Left renal pelvis (tissue), 4 donors: ENCODE measurements around the gene NHS. TPM values are rescaled to one million over a fixed set of nuclear protein-coding genes. Genes with fewer than 3 reads are reported as not detected.
"Not testable (repeated sequence)": the region's sequence is repeated elsewhere in the genome, so short reads cannot be mapped to it uniquely, and the experiment has no call there.

Source experiments
- DNase-seq, 4 donors: peaks; one replicate each; pipeline ENCODE4 v3.0.0-alpha.2; 2013; ENCODE audit warnings: low read depth in 4 of 4, low spot score in 3 of 4
- polyA plus RNA-seq, 4 donors: library from polyadenylated mRNA; unstranded; fragments of 120-200 nt; gene quantifications; one replicate each; pipeline ENCODE4 v1.2.1, GENCODE V29; 2013; ENCODE audit not compliant: insufficient read length in 4 of 4

The NHS gene
- polyA plus RNA-seq, 4 donors = 15.5 to 20.0 (median 19.0) TPM

DNA sequence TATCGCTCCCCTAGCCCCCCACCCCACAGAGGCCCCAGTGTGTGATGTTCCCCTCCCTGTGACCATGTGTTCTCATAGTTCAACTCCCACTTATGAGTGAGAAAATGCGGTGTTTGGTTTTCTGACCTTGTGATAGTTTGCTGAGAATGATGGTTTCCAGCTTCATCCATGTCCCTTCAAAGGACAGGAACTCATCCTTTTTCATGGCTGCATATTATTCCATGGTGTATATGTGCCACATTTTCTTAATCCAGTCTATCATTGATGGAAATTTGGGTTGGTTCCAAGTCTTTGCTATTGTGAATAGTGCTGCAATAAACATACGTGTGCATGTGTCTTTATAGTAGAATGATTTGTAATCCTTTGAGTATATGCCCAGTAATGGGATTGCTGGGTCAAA is 193.8 kb downstream of the NHS start:
- not testable (repeated sequence) for DNase-seq

DNA sequence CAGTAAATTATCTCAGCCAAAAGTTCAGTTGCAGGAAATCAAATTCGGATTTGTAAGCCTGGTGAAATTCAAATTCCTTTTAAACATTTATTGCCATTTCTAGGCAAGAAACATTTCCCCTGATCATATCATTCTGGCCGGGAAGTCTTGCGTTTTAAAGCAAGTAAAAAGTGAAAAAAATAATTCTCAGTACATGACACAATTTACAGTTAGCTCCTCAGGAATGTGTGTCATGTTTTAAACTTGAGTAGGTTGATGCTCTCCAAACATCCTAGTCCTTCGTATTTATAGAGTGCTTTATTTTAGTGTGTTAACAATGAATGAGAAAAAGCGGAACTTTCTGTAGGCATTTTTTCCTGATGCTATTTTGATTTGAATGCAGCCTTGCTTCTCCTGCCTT is 204.0 kb downstream of the NHS start:
- no peak for DNase-seq

DNA sequence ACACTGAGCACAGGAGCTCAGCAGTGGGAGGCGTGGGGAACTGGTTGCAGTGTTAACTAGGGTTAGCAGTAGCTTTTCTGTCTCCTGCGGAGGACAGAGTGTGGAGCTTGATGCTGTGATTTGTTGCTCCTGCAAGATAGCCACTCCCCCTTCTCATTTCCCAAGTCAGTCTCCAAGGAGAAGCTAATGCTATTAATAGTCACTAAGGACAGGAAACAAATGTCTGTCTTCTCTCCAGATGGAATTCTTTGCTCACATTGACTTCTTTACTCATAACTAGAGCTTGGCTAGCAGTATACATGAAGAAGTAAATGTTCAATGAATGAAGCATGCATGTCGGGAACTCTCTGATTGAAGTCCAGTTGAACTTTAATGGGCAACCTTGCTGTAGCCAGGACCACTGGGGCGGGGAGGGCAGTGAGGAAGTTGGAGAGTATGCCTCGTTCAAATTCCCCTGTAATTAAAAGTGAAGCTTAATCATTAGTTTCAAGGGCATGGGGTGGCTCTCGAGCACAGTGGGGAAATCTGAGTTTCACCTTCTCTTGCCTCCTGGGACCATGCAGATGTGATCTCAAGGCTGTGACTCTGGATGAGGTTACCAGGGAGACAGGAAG is 205.6 kb downstream of the NHS start:
- peak in 2 of 4 donors; percentile 35 to 44 for DNase-seq

DNA sequence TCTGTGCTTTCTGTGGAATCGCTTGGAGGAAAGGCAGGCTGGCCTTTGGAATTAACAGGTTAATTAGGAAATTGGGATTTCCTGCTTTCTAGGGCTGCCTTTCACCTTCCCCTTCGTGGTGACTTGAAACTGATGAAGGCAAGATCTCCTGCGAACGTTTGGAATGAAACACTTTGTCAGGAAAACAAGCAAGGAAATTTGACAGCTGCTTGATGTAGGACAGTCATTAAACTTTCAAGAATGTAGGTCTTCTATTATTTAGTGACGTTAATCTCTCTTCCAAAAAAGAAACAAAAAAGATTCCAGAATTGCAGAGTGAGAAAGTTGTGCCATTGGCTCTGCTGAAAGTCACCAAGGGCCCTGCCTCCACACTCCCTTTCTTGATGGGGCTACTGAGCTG is 206.6 kb downstream of the NHS start:
- no peak for DNase-seq

DNA sequence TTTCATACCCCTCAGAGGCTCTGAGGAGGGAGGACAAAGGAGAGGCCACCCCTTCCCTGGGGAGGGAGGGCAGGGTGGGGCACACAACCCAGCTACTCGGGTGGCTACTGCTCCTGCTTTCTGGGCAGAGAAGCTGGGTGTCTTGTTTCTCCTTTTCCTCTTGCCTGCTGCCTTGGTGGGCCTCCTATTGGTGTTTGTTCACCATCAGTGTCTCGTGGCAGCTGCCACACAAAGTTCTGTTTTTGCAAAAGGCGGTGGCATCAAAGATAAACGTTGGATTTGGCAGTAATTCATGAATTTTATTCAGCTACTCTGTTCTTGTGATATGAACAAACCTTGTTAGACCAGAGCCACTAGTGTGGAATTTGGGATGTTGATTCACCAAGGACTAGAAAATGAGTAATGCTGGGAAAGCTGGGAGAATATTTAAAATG is 209.3 kb downstream of the NHS start:
- no peak for DNase-seq

DNA sequence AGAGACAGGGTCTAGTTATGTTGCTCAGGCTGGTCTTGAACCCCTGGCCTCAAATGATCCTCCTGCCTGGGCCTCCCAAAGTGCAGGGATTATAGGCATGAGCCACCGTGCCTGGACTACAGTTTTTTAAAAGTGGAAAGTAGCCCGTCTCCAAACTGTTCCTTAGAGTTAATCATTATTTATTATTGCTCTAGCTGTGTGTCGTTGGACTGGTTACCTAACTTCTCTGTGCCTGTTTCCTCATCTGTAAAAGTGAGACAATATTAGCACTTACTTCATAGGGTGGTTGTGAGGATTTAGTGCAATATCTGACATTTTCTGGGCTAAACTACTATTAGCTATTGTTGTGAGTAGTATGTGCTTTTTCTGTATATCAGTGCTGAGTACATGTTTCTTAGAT is 210.0 kb downstream of the NHS start:
- DNase-seq = no peak

DNA sequence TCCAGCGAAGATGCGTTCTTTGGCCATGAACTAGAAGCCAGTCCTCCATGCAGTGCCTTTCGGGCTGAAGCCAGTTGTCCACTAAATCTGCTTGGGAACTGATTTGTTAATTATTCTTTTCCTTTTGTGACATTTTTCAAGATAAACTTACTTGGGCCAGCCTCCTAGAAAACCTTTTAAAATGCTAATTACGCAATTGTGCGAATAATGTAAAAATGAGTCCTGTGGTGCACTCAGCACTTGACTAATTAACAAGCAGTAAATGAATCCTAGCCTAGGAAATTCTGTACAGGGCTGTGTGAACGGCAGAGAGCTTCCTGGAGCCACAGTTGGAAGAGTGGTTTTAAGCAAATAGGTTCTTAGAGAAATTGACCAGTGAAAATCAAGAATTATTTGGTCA is 212.4 kb downstream of the NHS start:
- DNase-seq = no peak

DNA sequence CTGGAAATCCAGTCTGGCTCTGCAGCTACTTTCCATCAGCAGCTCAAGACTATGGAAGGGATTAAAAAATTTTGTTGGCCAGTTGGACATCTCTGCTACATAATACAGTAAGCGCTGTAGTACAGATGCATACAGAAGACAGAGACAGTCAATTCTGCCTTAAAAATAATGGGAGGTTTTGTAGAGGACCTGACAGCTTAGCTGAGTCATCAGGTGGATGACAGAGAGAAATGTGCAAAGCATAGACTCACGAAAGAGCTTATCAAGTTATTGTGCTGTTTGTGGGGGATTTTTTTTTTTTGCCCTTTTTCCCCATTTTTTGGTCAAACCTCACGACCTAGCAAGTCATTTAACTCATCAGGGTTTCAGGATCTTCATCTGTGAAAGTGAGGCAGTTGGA is 213.3 kb downstream of the NHS start:
- no peak for DNase-seq

DNA sequence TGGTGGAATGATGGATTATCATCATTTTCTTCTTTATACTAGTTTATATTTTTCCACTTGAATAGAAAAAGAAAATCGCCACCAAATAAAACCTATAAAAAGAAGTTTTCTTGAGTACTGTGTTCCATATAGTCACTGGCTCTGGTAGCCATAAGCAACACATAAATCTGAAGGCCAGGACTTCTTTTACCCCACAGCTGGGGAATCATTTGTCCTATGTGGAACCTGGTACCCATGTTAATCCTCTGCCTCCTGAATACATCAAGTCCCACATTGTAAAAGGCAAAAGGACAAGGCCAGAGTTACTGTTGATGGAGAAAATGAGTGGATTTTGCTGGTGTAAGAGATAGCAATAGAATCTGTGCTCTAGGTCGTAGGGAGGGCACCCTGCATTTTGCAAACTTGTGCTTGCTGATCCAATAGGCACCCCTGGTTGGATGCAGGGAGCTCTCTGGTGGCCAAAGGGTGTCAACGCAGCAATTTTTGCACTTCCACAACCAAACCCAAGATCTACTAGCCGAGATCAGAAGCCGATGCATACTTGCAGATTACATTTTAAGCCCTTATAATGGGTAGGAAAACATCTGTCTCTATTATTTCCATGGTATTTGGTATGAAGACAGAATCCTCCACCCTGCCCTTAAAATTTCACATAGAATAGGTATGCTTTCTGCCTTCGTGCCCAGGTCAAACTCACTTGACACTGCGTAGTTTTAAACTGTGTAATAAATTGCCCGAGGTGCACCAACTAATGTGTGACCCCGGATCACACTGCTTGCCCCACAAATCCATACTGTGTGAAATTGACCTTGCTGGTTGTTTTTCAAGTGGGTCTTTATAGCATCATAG is 216.1 kb downstream of the NHS start:
- no peak for DNase-seq

DNA sequence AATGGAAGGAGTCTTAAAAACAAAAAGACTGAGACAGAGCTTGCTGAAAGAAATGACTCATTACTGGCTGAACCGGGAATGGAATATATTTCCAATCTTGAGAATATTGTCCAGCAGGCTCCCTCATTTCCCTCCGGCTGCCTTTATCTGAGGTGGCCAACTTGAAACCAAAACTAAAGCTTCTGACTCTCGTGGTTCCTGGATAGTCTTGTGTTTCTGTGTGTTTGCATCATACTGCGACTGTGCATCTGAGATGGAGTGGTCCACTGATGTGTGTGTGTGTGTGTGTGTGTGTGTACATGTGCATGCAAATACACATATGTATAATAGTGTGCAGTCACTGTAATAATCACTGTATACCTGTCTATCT is 216.7 kb downstream of the NHS start:
- no peak for DNase-seq

DNA sequence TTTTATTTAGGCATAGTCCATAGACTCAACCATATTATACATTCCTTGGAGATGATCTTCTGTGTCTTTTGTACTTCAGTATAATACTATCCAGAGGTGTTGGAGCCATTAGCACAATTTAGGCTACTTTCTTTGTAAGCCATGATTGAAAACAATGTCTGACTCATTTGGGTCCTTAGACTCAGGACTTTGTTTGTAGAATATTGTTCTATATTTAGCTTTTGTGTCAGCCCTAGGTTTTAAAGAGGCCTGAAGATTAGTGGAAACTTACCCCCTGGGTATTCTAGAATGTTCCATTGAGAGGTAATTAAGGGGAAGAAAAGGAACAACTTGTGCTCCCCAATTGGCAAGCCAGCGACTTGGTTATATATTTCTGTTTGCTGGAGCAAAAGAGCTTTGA is 217.1 kb downstream of the NHS start:
- no peak for DNase-seq

DNA sequence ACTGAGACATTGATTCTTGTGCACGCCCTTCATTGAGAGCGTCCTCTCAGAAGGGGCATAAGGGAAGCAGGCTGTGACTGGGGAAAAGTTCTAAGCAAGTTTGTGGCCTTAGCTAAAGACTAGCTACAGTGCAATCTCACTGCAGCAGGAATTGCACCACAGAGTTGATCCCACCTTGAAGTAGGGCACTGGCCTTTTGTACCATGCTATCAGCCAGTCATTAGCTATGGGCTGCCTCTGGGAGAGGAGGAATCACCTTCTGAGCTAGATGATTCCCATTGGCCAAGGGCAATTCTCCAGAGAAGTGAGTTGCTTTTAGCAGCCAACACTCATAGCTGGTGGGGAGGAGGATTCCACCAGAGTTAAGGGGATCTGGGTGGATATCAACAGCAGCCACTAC is 219.7 kb downstream of the NHS start:
- no peak for DNase-seq

DNA sequence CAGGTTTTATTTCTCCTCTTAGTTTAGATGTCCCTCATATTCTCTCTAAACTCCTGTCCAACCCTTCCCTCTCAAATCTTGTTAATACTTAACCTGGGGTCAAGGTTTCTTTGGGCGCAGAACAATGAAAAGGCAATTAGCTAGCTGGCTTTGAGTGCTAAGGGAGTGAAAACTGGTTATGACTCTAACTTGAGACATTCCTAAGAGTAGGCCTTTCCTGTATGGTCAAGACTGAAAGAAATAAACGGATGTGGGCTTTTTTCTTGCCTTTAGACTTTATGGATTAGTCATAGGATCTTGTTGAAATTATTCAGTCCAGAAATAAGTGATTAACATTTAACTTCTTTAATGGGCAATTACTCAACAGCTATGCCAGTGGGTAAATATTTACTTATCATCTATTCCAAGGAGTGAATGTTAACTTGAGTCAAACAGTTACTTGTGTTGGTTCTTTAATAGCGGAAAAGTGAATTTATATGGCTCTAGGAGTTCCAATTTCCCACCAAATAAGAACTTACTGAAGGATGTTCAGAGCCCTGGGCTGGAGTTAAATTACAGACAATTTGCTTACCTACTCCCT is 220.5 kb downstream of the NHS start:
- no peak for DNase-seq

DNA sequence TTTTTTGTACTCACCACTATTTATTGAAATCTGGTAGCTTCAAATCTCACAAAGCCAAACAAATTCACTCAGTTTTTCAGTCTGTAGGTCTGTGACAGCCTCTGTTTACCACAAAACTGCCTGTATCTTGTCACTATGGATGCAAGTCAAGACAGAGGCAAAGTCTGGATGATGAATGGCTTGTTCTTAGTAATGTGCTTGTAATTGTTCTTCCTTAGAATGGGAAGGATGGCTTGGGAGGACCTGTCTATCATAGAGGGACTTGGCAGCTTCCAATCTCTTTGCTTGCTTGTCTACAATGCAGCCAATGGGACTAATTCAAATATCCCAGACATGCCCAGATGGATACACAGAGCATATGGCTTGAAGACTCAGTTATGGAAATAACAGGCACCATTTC is 221.1 kb downstream of the NHS start:
- DNase-seq = no peak

DNA sequence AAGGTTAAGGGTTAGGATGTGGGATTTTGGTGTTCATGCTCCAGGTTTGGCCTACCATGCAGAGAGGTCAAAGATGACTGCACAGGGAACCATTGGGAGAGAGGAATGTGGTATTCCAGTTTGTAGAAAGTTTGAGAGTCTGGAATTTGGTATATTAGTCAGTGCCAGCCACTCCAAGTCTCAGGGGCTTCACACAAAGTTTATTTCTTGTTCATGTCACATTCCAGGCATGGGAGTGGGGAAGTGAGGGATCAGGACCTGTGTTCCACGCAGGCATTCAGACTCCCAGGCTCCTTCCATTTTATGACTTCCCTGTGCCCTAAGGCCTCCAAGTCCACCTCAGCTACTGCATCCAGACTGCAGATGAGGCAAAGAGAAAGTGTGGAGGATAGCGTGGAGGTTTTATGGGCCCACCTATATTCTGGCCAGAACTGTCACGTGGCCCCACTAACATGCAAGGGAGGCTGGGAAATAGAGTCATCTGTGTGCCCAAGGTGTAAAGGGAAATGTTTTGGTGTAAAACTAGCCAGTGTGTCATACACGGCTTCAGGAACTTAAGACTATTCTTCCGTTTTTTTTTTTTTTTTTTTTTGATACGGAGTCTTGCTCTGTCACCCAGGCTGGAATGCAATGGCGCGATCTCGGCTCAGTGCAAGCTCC is 221.7 kb downstream of the NHS start:
- no peak for DNase-seq

DNA sequence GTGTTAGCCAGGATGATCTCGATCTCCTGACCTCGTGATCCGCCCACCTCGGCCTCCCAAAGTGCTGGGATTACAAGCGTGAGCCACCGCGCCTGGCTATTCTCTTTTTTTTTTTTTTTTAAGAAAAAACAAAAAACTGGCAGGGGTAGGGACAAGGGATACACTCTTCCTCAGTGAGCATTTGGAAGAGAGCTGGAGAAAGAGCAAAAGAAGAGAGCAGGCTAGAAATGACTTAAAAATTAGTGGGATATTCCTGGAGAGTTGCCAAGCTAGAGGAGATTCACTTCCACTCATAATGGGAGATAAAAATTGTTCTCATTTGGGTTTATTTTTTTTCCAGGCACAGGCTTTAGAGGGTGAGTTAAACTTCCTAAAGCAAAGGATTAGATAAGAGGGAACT is 222.3 kb downstream of the NHS start:
- DNase-seq = no peak

DNA sequence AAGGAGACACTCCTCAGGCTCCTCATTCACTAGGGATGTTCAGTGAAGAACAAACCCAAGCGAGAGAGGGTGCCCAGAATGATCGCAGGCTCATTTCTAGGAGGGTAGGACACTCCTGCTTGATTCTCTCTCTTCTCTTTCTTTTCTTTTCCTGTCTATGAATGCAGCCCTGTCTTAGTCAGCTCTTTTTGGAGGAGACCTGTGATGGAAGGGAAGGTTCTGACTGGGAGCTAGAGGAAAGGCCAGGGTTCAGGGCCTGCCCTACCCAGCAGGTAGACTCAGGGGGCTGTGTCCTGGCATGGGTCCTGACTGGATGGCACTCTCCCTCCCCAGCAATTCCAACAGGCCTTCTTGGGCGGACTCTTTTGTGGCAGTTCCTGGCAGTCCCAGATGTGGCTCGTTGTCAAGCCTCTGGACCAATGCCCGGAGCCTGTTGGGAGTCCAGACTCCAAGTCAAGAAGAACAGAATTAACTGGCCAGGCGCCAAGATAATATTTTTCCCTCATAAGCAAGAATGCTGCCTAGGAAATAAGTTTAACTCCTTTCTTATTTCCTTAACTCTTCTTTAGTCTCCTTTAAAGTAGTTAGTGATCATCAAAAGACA is 222.9 kb downstream of the NHS start:
- no peak for DNase-seq

DNA sequence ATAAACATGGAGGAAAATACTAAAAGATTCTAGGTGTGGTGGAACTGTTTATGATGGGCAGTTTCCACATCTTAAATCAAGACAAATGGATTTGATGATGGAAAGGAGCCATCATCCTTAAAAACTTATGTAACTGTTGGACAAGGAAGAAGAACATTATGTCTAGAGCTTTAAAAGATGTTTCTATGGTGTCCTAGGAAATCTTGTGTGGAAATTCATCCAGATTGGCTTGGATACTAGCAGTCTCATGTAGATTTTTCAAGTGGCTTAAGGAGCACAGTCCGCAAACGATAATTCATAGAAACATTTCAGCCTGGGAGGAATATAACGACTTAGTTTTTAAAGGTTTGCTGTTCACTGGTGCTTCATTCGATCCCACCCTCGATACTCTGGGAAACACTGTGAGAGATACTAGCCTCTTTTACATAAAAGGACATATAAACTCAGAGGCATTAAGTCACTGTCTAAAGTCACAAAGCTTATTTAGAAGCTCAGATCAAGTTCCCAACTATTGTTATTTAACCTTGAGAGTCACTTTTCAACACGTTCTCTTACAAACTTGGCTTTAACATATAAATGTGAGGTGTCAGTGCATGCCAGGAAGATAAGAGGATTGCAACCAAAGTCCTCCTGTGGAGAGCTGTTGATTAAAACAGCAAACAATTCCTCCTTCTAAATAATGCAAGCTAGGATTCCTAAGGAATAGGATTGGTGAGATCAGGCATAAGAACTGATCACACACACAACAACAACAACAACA is 226.6 kb downstream of the NHS start:
- DNase-seq = no peak

DNA sequence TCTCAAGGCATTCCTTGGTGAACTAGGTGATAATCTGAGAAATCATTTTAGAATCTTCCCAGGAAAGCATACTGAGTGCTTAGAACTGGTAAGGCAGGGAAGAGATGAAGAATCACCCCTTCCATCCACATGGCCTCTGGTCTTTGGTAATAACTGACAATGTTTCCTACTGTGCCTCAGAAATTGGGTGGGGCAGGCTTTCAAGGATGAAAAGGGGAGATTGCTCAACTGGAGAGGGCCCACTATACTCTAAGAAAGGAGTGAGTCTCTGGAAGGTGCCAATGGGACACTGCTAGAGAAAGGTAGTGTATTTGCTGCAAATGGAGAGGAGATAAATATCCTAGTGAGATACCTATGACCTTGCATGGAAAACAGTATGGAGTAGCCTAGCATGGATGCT is 227.2 kb downstream of the NHS start:
- no peak for DNase-seq

DNA sequence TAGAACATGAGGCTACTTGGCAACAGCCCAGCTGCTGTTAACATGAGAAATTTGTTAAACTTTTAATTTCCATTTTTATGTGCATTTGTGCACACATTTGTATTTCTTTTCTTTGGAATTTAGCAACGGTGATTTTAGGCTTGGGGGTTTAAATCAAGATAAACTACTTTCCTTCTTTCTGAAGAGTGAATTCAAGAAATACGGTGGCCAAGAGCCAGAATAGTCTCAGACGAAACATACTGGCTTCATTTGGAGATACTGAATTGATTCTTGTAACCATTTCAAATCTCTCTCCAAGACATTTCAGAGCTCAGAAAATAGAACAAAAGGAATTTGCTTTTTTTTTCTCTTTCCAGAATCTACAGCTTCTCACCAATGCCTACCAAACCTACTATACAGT is 228.2 kb downstream of the NHS start:
- DNase-seq = no peak
